K562 (cell line): ENCODE measurements around the gene SPTBN2. TPM values are rescaled to one million over a fixed set of nuclear protein-coding genes. Genes with fewer than 3 reads are reported as not detected.

ENCODE experiments used
- ARID1B ChIP-seq: fragments of 450-650 bp; IDR thresholded peaks from 2 replicates; pipeline ENCODE4 v1.6.1; 2016; ENCODE audit warnings: antibody characterized with exemption, mild to moderate bottlenecking, inconsistent platforms
- DDX20 ChIP-seq: fragments of 450-650 bp; IDR thresholded peaks from 2 replicates; pipeline ENCODE4 v1.6.1; 2016; ENCODE audit warnings: missing genetic modification characterization, low read depth, mild to moderate bottlenecking, missing compliant biosample characterization, moderate library complexity
- FOSL1 ChIP-seq: fragments of 200-800 bp; sonication (Bioruptor generic); conservative IDR thresholded peaks from 2 replicates; pipeline ENCODE4 v1.6.1; 2016; ENCODE audit warnings: missing genetic modification characterization, missing compliant biosample characterization
- GTF2E2 ChIP-seq: fragments of 200-800 bp; sonication (Bioruptor generic); IDR thresholded peaks from 2 replicates; pipeline ENCODE4 v1.6.1; 2016; ENCODE audit warnings: missing genetic modification characterization, missing compliant biosample characterization
- HSF4 ChIP-seq: fragments of 250-450 bp; sonication (Bioruptor Pico); IDR thresholded peaks from 2 replicates; pipeline ENCODE4 v2.1.2; 2022; ENCODE audit warnings: mild to moderate bottlenecking, moderate library complexity, borderline replicate concordance
- LEF1 ChIP-seq: fragments of 450-650 bp; IDR thresholded peaks from 2 replicates; pipeline ENCODE4 v1.6.1; 2016; ENCODE audit warnings: mild to moderate bottlenecking
- MYNN ChIP-seq, 2 experiments: sonication (generic); formaldehyde crosslinking in 1 of 2; IDR thresholded peaks; 2 replicates each; pipeline versions ENCODE4 v1.5.0 to v1.6.1; 2016 to 2020; ENCODE audit warnings: antibody characterized with exemption in 1 of 2, missing genetic modification reagents in 1 of 2
- NR2F6 ChIP-seq: fragments of 450-650 bp; formaldehyde crosslinking; IDR thresholded peaks from 2 replicates; pipeline ENCODE4 v1.4.0; 2020; ENCODE audit warnings: mild to moderate bottlenecking
- NR3C1 ChIP-seq: sonication (generic); formaldehyde crosslinking; IDR thresholded peaks from 2 replicates; pipeline ENCODE4 v1.8.1; 2022; ENCODE audit warnings: missing genetic modification reagents
- SFPQ ChIP-seq: fragments of 200-400 bp; formaldehyde crosslinking; IDR thresholded peaks from 2 replicates; pipeline ENCODE4 v1.6.1; 2017; ENCODE audit warnings: mild to moderate bottlenecking, low read depth, low read length, moderate library complexity
- SMARCB1 ChIP-seq: IDR thresholded peaks from 2 replicates; pipeline ENCODE4 v1.6.1; 2011; ENCODE audit warnings: improper control_type of control experiment, low read depth; ENCODE audit not compliant: insufficient read length
- TCF3 ChIP-seq: sonication (generic); formaldehyde crosslinking; IDR thresholded peaks from 2 replicates; pipeline ENCODE4 v1.4.0; 2020; ENCODE audit warnings: mild to moderate bottlenecking, missing genetic modification reagents
- ZBTB5 ChIP-seq: fragments of 450-650 bp; IDR thresholded peaks from 2 replicates; pipeline ENCODE4 v1.6.1; 2017; ENCODE audit warnings: antibody characterized with exemption
- ZNF511 ChIP-seq: sonication (generic); formaldehyde crosslinking; IDR thresholded peaks from 2 replicates; pipeline ENCODE4 v1.8.0; 2022; ENCODE audit warnings: mild to moderate bottlenecking, missing genetic modification reagents
- ZNF518B ChIP-seq: fragments of 250-450 bp; sonication (Bioruptor Pico); IDR thresholded peaks from 2 replicates; pipeline ENCODE4 v1.5.0; 2021; ENCODE audit warnings: mild to moderate bottlenecking, moderate library complexity
- ZNF639 ChIP-seq, 2 experiments: fragments of 200-800 bp in 1 of 2; sonication (Bioruptor generic) in 1 of 2; sonication (generic) in 1 of 2; formaldehyde crosslinking in 1 of 2; IDR thresholded peaks in 1 of 2; conservative IDR thresholded peaks in 1 of 2; 2 replicates each; pipeline versions ENCODE4 v1.5.0 to v1.6.1; 2016 to 2020; ENCODE audit warnings: missing compliant biosample characterization in 1 of 2, missing genetic modification characterization in 1 of 2, missing genetic modification reagents in 1 of 2
- ZNF699 ChIP-seq: fragments of 250-450 bp; sonication (Bioruptor Pico); IDR thresholded peaks from 2 replicates; pipeline ENCODE4 v1.8.0; 2021; ENCODE audit warnings: mild to moderate bottlenecking, moderate library complexity; ENCODE audit not compliant: insufficient replicate concordance
- polyA plus RNA-seq, 8 experiments: library from polyadenylated mRNA; depleted of rRNA in 4 of 8; stranded (reverse) in 5 of 8; unstranded in 3 of 8; fragments of >200 nt; fragmentation: Nextera tagmentation in 2 of 8; fragmentation: Illumina TruSeq in 1 of 8; extraction: Ambion mirVana in 2 of 8; extraction: Trizol in 1 of 8; gene quantifications; 2 replicates each; pipeline versions ENCODE4 v1.2.1 to v1.2.3, GENCODE V29; 2011 to 2014; ENCODE audit warnings: inconsistent platforms in 1 of 8, missing spikeins in 1 of 8
- total RNA-seq, 7 experiments: library from RNA; depleted of rRNA in 6 of 7; stranded (reverse); fragments of >200 nt in 6 of 7; fragmentation: Illumina TruSeq in 2 of 7; extraction: Trizol in 2 of 7; gene quantifications; 2 replicates each; pipeline versions ENCODE4 v1.2.1 to v1.2.3, GENCODE V29; 2011 to 2021; ENCODE audit warnings: low replicate concordance in 1 of 7

The SPTBN2 gene
- total and polyA plus RNA-seq, 9 of the 15 experiments (the other 6 are each of a cell fraction or from before 2014, with no cell fraction given), result 0.38 to 56.5 (median 19.7) TPM

GRCh38 chr11:66728693-66729385 lies at the start of gene SPTBN2 (continued):
- TF ChIP-seq ZNF699, result no peak
- TF ChIP-seq TCF3 (CRISPR knock-in tag), result peak; percentile 34; the same call in 1 of the 2 replicates
- no peak for TF ChIP-seq ZNF639 (CRISPR knock-in tag; conservative IDR thresholded peaks at IDR 0.05 in 1 of 2, IDR thresholded peaks at IDR 0.05 in 1 of 2)
- no peak for TF ChIP-seq HSF4 (CRISPR knock-in tag)
- TF ChIP-seq MYNN (IDR thresholded peaks at IDR 0.05), result no peak
- TF ChIP-seq MYNN (CRISPR knock-in tag; IDR thresholded peaks at IDR 0.05), result no peak
- no peak for TF ChIP-seq ZBTB5
- TF ChIP-seq SFPQ, result no peak
- no peak for TF ChIP-seq ZNF511 (CRISPR knock-in tag)
- TF ChIP-seq LEF1, result peak; percentile 41; the same call in 1 of the 2 replicates
- no peak for TF ChIP-seq NR2F6 (CRISPR knock-in tag)
- no peak for TF ChIP-seq SMARCB1
- TF ChIP-seq DDX20 (tag), result no peak
- TF ChIP-seq NR3C1, result no peak
- peak; percentile 82 for TF ChIP-seq ARID1B
- TF ChIP-seq ZNF518B (CRISPR knock-in tag), result no peak
- no peak for TF ChIP-seq GTF2E2 (tag)
- TF ChIP-seq FOSL1 (tag), result peak; percentile 31; the same call in 1 of the 2 replicates
